ENCODE measurements around the gene IPO8. TPM values are rescaled to one million over a fixed set of nuclear protein-coding genes. Genes with fewer than 3 reads are reported as not detected.

IPO8 gene
- total RNA-seq, 1 donor from 2014 or later, result 39.2 TPM

GRCh38 chr12:30698346-30698745, 2.7 kb upstream of the IPO8 start:
- Mint-ChIP-seq H3K9me3 (ENCODE audit: unreplicated experiment) (no peaks in the 10 kb centered on the region), H3K27me3 (ENCODE audit: low read depth, unreplicated experiment) (no peaks in the 10 kb centered on the region), H3K4me3 (ENCODE audit: unreplicated experiment) (no peak overlapping the region), H3K36me3 (ENCODE audit: low read depth, unreplicated experiment) (no peaks in the 10 kb centered on the region), H3K27ac (ENCODE audit: unreplicated experiment) (no peak overlapping the region), H3K4me1 (ENCODE audit: low read depth, unreplicated experiment) (peaks cover 5% of the 10 kb centered on the region)
- Histone ChIP-seq H4K20me1 (ENCODE audit: insufficient read depth, low read length) (peaks cover 9% of the 10 kb centered on the region), H3K79me2 (ENCODE audit: insufficient read depth, low read length) (peaks cover 24% of the 10 kb centered on the region), H3K4me2 (ENCODE audit: low read length) (no peak overlapping the region), H3K27ac (ENCODE audit: low read depth, low read length) (no peak overlapping the region), H2AFZ (ENCODE audit: low read depth, low read length) (no peak overlapping the region), H3K4me3 (ENCODE audit: insufficient read depth, low read depth, low read length) (no peak overlapping the region), H3K9ac (ENCODE audit: low read length) (no peak overlapping the region), H3K36me3 (ENCODE audit: insufficient read depth, low read length) (no peaks in the 10 kb centered on the region), H3K4me1 (ENCODE audit: insufficient read depth, low read length) (peaks cover 9% of the 10 kb centered on the region), H3K27me3 (ENCODE audit: insufficient read depth, low read length) (no peaks in the 10 kb centered on the region), H3K9me3 (ENCODE audit: insufficient read depth, low read depth, low read length) (no peaks in the 10 kb centered on the region)
- TF ChIP-seq CTCF (IDR thresholded peaks at IDR 0.05; ENCODE audit: insufficient read depth, low read depth, low read length) (no peak), EZH2 (IDR thresholded peaks at IDR 0.05; ENCODE audit: insufficient read depth, low read length) (no peak)
- no peak for DNase-seq (ENCODE audit: low read depth)
- FAIRE-seq, result no peak

DNA sequence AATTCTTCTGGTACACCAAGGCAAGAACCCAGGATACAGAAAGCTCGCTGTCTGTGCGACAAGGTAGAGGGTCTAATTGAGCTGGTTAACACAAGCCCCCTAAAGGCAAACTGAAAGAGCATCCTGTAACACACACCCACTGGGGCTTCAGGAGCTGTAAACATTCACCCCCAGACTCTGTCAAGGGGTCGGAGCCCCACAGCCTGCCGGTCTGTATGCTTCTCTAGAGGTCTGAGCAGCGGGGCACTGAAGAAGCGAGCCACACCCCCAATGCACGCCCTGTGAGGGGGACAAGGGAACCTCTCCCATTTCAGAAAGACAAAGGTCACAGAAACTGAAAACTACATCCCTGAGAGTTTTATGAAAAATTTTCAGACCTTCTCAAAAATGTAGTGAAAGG, 1.3 kb upstream of the IPO8 start:
- no peaks in the 10 kb centered on the region for H3K9me3 Mint-ChIP-seq (ENCODE audit: unreplicated experiment)
- no peak overlapping the region for H3K4me3 Mint-ChIP-seq (ENCODE audit: unreplicated experiment)

More for the DNA sequence above, 1.3 kb upstream of the IPO8 start:
- no peaks in the 10 kb centered on the region for H3K36me3 ChIP-seq (ENCODE audit: insufficient read depth, low read length)
- no peak overlapping the region for H3K27ac ChIP-seq (ENCODE audit: low read depth, low read length)
- peaks cover 5% of the 10 kb centered on the region for H3K4me1 Mint-ChIP-seq (ENCODE audit: low read depth, unreplicated experiment)
- TF ChIP-seq EZH2 (IDR thresholded peaks at IDR 0.05; ENCODE audit: insufficient read depth, low read length) (no peak), CTCF (IDR thresholded peaks at IDR 0.05; ENCODE audit: insufficient read depth, low read depth, low read length) (no peak)
- H4K20me1 ChIP-seq (ENCODE audit: insufficient read depth, low read length), result peaks cover 13% of the 10 kb centered on the region
- H3K4me2 ChIP-seq (ENCODE audit: low read length), result no peak overlapping the region
- H3K36me3 Mint-ChIP-seq (ENCODE audit: low read depth, unreplicated experiment), result no peaks in the 10 kb centered on the region
- H3K79me2 ChIP-seq (ENCODE audit: insufficient read depth, low read length), result peaks cover 38% of the 10 kb centered on the region
- H3K9ac ChIP-seq (ENCODE audit: low read length), result no peak overlapping the region
- FAIRE-seq, result no peak
- H3K4me3 ChIP-seq (ENCODE audit: insufficient read depth, low read depth, low read length), result no peak overlapping the region
- H3K27me3 ChIP-seq (ENCODE audit: insufficient read depth, low read length), result no peaks in the 10 kb centered on the region
- H3K9me3 ChIP-seq (ENCODE audit: insufficient read depth, low read depth, low read length), result no peaks in the 10 kb centered on the region
- H3K27ac Mint-ChIP-seq (ENCODE audit: unreplicated experiment), result no peak overlapping the region
- H2AFZ ChIP-seq (ENCODE audit: low read depth, low read length), result no peak overlapping the region
- peaks cover 12% of the 10 kb centered on the region for H3K4me1 ChIP-seq (ENCODE audit: insufficient read depth, low read length)
- H3K27me3 Mint-ChIP-seq (ENCODE audit: low read depth, unreplicated experiment), result no peaks in the 10 kb centered on the region
- DNase-seq (ENCODE audit: low read depth), result no peak
